H1 (cell line): ENCODE results near the gene OGT.

Experiments
- CHD1 ChIP-seq: IDR thresholded peaks from 2 replicates; pipeline ENCODE4 v1.6.1; 2012; ENCODE audit warnings: low read depth, low read length, improper control_type of control experiment
- POU5F1 ChIP-seq: IDR thresholded peaks from 2 replicates; pipeline ENCODE4 v1.6.1; 2011; ENCODE audit warnings: low read depth, mild to moderate bottlenecking, low read length, moderate library complexity

DNA sequence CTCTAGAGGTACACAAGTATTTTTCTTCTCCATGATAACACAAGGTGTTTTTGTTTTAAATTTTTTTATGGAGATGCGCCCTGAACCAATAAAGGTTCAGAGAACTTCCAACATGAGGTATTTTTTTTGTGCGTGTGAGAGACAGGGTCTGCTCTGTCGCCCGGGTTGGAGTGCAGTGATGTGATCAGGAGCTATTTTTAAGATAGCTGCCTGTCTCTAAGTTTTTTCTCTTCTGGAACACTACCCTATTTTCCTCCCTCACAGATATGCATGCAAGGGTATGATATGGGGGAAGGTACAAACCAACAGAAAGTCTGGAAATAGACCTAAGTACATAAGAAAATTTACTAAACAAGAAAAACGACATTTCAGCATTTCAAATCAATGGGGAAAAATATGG lies 48.3 kb downstream of the OGT start:
- TF ChIP-seq CHD1: no peak
- TF ChIP-seq POU5F1: no peak
